Stimulated activated CD4-positive, alpha-beta T cell treated with anti-CD3 and anti-CD28 coated beads, Interleukin-1b, Interleukin-23, amount 100 ng/mL, for 24 hours (primary cell): Measurements from ENCODE around the gene ZSCAN21.

Experiments
- DNase-seq, 4 experiments: peaks; one replicate each; pipeline ENCODE4 v3.0.0-alpha.2; 2020; ENCODE audit warnings: low read depth in 4 of 4, low spot score in 1 of 4

Gene ZSCAN21

DNA sequence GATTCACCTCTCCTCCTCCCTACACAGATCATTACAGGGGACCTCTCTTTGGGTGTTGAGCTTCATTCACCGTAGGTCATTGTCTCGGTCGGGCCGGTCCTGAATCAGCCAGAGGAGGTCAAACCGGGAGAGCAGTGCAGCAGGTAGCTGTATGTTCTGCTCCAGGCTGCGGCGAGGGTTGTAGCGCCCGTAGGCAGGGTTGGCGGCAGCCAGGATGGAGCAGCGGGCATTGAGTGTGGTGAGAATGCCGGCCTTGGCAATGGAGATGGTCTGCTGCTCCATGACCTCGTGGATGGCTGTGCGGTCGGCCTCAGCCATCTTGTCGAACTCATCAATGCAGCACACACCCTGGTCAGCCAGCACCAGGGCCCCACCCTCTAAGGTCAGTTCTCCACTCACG, 46.1 kb downstream of the ZSCAN21 start:
- no peak for DNase-seq

- DNase-seq = no peak
Measured at GRCh38 chr7:100098913-100099312, 49.3 kb downstream of the ZSCAN21 start.

DNA sequence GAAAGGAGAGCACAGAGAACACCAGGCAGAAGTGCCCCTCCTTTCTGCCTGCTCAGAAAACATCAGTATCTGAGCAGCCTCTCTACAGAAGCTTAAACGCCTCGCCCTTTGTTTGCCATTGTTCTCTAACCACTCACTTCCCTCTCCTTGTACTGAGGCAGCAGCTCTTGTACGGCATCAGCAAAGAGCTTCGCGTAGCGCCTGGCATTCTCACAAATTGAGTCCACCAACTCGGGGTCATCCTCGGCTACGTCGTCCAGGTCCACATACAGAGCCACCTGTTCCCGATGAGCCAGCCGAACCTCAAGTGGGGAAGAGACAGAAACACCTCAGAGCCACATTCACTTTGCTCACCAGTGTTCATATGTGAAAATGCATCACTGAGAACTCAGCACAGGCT, 49.9 kb downstream of the ZSCAN21 start:
- DNase-seq = no peak

- DNase-seq = peak; percentile 61 to 77 (median 72)
Measured at GRCh38 chr7:100100420-100101015, 50.9 kb downstream of the ZSCAN21 start.

DNA sequence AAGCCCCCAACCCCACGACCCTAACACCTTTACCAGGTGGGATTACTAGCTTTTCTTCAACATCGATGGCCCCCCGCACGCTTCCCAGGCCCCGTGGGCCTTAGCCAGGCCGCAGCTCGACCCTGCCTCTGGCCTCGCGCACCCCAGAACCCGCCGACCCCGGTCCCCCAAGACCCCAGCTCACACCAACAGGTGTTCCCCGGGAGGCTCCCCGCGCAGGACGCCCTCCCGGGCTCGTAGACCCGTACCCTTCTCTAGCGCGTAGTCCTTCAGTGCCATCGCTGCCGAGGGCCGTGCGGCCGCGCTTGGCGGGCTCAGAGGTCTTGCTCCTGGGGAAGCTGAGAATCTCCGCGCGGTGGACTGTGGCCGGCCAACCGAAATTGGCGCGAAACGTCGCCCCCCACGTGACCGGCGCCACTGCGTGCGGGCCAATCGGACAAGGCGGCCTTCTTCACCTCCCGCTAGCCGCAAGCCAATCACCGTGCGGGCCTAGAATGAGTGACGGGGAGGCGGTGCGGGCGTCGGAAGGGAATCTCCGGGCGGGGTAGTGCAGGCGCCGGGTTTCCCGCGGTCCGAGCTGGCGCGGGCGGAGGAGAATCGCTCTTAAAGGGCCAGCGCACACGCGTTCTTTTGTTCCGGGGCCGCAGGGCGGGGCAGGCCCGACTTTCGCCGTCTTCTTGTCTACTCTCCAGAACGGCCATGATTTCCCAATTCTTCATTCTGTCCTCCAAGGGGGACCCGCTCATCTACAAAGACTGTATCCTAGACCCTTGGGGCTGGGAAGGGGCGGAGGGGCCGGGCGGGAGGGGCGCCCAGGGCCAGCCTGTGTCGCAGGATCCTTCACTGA, 51.7 kb downstream of the ZSCAN21 start, which contains the start of the genes AP4M1 and MCM7:
Gene AP4M1, plus strand, starts transcription at position 628 of the 847 bp plus-strand sequence. Its CDS starts 72 bp downstream, at position 700.
Gene MCM7, minus strand, starts transcription at position 382 of the 847 bp plus-strand sequence. Its CDS starts 103 bp downstream, at position 279.
- DNase-seq = peak; percentile 88 to 98 (median 94)

DNA sequence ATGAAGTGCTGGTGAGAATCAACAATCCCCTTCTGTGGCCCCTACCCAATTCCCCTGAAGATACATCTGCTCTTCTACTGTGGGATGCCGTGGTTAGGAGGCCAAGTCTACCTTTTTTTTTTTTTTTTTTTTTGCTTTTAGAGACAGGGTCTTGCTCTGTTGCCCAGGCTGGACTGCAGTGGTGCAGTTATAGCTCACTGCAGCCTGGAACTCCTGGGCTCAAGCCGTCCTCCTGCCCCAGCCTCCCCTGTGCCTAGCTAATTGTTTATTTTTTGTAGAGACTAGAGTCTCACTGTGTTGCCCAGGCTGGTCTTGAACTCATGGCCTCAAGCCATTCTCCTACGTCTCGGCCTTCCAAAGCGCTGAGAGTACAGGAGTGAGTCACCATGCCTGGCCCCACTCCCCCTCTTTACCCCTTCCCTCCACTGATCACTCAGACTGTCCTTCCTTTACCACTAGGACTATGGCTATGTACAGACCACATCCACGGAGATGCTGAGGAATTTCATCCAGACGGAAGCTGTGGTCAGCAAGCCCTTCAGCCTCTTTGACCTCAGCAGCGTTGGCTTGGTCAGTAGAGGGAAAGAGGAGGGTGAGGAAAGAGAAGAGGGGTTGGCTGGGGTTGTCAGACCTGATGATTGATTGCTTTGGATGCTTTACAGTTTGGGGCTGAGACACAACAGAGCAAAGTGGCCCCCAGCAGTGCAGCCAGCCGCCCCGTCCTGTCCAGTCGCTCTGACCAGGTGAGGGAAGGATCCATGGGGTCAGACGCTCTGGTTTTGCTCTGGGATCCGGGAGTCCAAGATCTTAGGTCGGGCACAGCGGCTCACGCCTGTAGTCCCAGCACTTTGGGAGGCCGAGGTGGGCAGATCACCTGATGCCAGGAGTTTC, 53.6 kb downstream of the ZSCAN21 start:
- DNase-seq = no peak

DNA sequence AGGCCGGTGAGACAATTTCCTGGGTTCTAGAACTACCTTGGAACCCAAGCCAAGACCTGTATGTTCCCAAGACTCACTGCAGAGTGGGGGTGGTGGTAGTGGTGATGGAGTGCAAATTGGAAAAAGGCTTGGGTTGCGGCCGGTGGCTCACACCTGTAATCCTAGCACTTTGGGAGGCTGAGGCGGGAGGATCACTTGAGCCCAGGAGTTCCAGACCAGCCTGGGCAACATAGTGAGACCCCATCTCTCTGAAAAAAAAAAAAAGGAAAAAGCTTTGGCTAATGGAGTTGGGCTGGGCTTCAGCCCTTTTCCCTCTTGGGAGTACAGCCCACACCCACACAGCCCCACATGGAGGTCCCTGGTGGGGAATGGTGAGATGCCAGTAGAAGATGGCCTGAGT, 56.0 kb downstream of the ZSCAN21 start:
- DNase-seq = no peak

DNA sequence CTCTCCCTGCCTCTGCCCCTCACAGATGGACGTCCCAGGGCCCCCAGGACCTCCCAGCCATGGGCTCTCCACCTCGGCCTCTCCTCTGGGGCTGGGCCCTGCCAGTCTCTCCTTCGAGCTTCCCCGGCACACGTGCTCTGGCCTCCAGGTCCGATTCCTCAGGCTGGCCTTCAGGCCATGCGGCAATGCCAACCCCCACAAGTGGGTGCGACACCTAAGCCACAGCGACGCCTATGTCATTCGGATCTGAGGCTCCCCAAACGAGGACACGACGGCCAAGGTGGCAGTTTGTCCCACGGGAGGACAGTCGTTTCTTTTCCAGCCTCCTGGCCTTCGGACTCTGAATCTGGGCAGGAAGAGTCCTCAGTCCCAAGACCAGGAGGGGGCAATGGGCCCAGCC, 57.1 kb downstream of the ZSCAN21 start:
- DNase-seq = no peak

DNA sequence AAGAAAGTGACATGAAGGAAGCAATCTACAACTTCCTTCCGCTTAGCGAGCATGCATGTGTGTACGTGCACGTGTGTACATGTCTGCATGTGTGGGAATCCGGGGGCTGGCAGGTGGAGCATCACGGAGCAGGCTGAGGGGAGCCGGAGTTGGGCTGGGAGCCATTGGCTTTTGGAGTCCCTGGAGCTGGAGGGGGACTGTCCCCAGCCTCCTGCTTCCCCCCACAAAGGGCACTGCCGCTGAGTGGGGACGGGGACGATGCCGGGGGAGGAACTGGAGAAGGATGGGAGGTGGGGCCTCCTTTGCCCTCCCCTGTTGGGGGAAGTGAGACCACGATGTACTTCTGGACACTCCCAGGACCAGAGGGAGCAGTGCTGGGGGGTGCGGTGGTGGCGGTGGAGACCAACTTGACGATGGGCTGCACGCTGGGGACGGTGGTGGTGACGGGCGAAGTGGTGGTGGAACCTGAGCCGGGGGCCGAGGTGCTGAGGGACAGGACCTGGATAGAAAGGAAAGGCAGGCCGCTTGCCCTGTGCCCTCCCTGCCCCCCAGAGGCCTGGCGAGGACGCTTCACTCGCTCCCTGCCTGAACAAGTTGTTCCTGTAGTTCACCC, 57.7 kb downstream of the ZSCAN21 start:
- no peak for DNase-seq

GRCh38 chr7:100107890-100108289, 58.3 kb downstream of the ZSCAN21 start:
- DNase-seq = no peak

- DNase-seq = no peak
Measured at GRCh38 chr7:100109521-100110163, 60.1 kb downstream of the ZSCAN21 start.

GRCh38 chr7:100111156-100111555, 61.6 kb downstream of the ZSCAN21 start:
- DNase-seq = no peak

DNA sequence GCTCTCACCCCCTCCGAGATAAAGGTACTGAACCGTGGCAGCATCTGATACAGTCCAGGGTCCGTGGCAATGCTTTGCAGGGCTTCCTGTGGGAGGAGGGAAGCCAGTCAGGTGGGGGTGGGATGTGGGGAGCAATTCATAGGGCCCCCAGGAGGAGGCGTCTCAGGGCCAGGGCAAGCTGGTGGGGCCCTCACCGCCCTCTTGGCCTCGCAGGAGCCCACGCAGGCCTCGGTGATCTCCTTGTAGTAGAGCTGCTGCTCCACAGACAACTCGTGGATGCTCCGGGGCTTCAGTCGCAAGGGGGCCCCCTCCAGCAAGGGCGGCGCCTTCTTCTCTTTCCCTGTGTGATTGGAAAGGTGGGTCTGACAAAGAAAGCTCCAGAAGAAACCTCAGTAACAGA, 62.3 kb downstream of the ZSCAN21 start:
- no peak for DNase-seq
